ENCODE results near the gene TPCN2. TPM values are rescaled to one million over a fixed set of nuclear protein-coding genes. Genes with fewer than 3 reads are reported as not detected.

TPCN2 gene
- total and polyA plus RNA-seq, 4 donors: 1.5 to 27.9 (median 23.3) TPM

DNA sequence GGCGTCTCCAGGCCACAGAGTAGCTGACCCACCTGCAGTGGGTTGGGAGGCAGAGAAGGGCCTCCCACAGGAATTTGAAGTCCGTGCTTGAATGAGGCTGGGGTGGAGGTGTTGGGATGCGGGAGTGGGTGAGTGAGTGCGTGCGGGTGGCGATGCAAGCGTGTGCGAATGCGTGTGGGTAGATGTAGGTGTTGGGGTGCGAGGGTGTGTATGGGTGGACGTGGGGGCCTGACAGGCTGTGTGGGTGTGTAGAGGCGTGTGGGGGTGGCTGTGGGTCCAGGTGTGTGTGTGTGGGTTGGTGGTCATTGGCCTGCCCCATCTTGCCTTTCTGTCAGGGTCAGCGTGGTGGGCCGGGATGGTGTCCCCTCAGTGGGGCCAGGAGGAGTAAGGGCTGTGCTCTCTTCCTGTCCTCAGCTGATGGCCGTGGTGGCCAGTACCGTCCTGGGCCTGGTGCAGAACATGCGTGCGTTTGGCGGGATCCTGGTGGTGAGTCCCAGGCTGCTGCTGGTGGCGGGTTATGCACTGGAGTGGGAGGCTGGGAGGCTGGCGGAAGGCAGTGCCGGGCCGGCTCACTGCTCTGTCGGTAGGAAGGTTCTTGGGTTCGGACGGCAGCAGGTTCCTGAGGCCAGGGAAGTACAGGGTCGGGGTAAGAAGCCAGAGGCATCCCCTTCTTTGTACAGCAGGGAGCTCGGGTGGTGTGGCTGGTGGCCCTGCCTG is 35.0 kb downstream of the TPCN2 start:
- Histone ChIP-seq H3K36me3 (ENCODE audit: control insufficient read depth in 1 of 2, insufficient read depth in 2 of 2, low read length in 1 of 2) (peaks cover 0 to 2% of the 10 kb centered on the region in 2 donors), H3K27ac (ENCODE audit: low read depth in 1 of 2, low read length in 2 of 2) (no peak overlapping the region)

GRCh38 chr11:69084371-69084770 is 35.6 kb downstream of the TPCN2 start:
- H3K4me3 ChIP-seq (ENCODE audit: low read length in 2 of 2): no peak overlapping the region
- H3K27ac ChIP-seq (ENCODE audit: low read depth in 1 of 2, low read length in 2 of 2): no peak overlapping the region
- H3K36me3 ChIP-seq (ENCODE audit: control insufficient read depth in 1 of 2, insufficient read depth in 2 of 2, low read length in 1 of 2): peaks cover 0 to 2% of the 10 kb centered on the region in 2 donors
- no peak for DNase-seq
- H3K4me1 ChIP-seq (ENCODE audit: control insufficient read depth in 1 of 2, insufficient read depth in 2 of 2, low read length in 2 of 2): no peaks in the 10 kb centered on the region
- H3K27me3 ChIP-seq (ENCODE audit: control insufficient read depth in 1 of 2, insufficient read depth in 2 of 2, low read length in 1 of 2): no peaks in the 10 kb centered on the region
- ATAC-seq (ENCODE audit: low FRiP score): no peak
- intact Hi-C loops (cut with DNase I): loop anchor here in 1 of 2 donors (10.0 kb wide), 1 partner anchor 180 kb away; the partner anchor contains the start of genes IGHMBP2 and MRPL21
- WGBS, 2 donors: 84 to 86% methylated on average over 15 of the region's 15 CpGs
- H3K9me3 ChIP-seq (ENCODE audit: control insufficient read depth, low read length): no peaks in the 10 kb centered on the region

More for the DNA sequence above, 35.0 kb downstream of the TPCN2 start:
- Histone ChIP-seq H3K4me3 (ENCODE audit: low read length in 2 of 2) (no peak overlapping the region), H3K27me3 (ENCODE audit: control insufficient read depth in 1 of 2, insufficient read depth in 2 of 2, low read length in 1 of 2) (no peaks in the 10 kb centered on the region), H3K4me1 (ENCODE audit: control insufficient read depth in 1 of 2, insufficient read depth in 2 of 2, low read length in 2 of 2) (no peaks in the 10 kb centered on the region), H3K9me3 (ENCODE audit: control insufficient read depth, low read length) (no peaks in the 10 kb centered on the region)
- no peak for DNase-seq
- intact Hi-C loops (cut with DNase I): loop anchor here in 1 of 2 donors (10.0 kb wide), 1 partner anchor 179 kb away; the partner anchor contains the start of genes IGHMBP2 and MRPL21
- 85 to 90% methylated on average over 28 of the region's 28 CpGs for WGBS, 2 donors
- no peak for ATAC-seq (ENCODE audit: low FRiP score)

GRCh38 chr11:69085490-69086095 is 36.9 kb downstream of the TPCN2 start:
- WGBS, 2 donors: 88 to 89% methylated on average over 25 to 27 of the region's 27 CpGs
- no peak for ATAC-seq (ENCODE audit: low FRiP score)
- no peak overlapping the region for H3K4me3 ChIP-seq (ENCODE audit: low read length in 2 of 2)
- H3K27me3 ChIP-seq (ENCODE audit: control insufficient read depth in 1 of 2, insufficient read depth in 2 of 2, low read length in 1 of 2): no peaks in the 10 kb centered on the region
- intact Hi-C loops (cut with DNase I): loop anchor here in 1 of 2 donors (10.0 kb wide), 1 partner anchor 181 kb away; the partner anchor contains the start of genes IGHMBP2 and MRPL21
- H3K27ac ChIP-seq (ENCODE audit: low read depth in 1 of 2, low read length in 2 of 2): no peak overlapping the region
- no peaks in the 10 kb centered on the region for H3K9me3 ChIP-seq (ENCODE audit: control insufficient read depth, low read length)
- no peaks in the 10 kb centered on the region for H3K4me1 ChIP-seq (ENCODE audit: control insufficient read depth in 1 of 2, insufficient read depth in 2 of 2, low read length in 2 of 2)
- H3K36me3 ChIP-seq (ENCODE audit: control insufficient read depth in 1 of 2, insufficient read depth in 2 of 2, low read length in 1 of 2): peaks cover 0 to 2% of the 10 kb centered on the region in 2 donors
- DNase-seq: no peak

GRCh38 chr11:69086152-69087132 is 37.7 kb downstream of the TPCN2 start:
- no peak overlapping the region for H3K4me3 ChIP-seq (ENCODE audit: low read length in 2 of 2)
- H3K4me1 ChIP-seq (ENCODE audit: control insufficient read depth in 1 of 2, insufficient read depth in 2 of 2, low read length in 2 of 2): no peaks in the 10 kb centered on the region
- intact Hi-C loops (cut with DNase I): loop anchor here in 1 of 2 donors (10.0 kb wide), 1 partner anchor 182 kb away; the partner anchor contains the start of genes IGHMBP2 and MRPL21
- H3K36me3 ChIP-seq (ENCODE audit: control insufficient read depth in 1 of 2, insufficient read depth in 2 of 2, low read length in 1 of 2): peaks cover 0 to 2% of the 10 kb centered on the region in 2 donors
- H3K27ac ChIP-seq (ENCODE audit: low read depth in 1 of 2, low read length in 2 of 2): no peak overlapping the region
- no peaks in the 10 kb centered on the region for H3K27me3 ChIP-seq (ENCODE audit: control insufficient read depth in 1 of 2, insufficient read depth in 2 of 2, low read length in 1 of 2)
- H3K9me3 ChIP-seq (ENCODE audit: control insufficient read depth, low read length): no peaks in the 10 kb centered on the region
- no peak for DNase-seq
- ATAC-seq (ENCODE audit: low FRiP score): peak; percentile 26
- 73 to 75% methylated on average over 28 of the region's 28 CpGs for WGBS, 2 donors

DNA sequence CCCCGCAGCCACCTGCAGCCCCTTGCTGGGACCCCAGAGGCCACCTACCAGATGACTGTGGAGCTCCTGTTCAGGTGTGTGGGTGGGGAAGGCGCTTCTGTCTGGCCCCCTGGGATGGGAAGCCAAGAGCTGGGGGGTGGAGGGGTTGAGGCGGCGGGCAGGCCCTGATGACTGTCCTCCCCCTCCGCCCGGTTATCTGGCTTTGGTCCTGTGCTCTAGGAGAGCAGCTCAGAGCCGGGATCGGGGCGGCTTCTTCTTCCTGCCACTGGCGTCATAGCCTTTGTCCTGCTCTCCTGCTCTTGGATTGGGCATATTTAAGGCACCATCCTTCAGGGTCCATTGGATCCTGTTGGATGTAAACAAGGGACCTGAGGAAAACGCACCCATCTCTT is 38.4 kb downstream of the TPCN2 start:
- intact Hi-C loops (cut with DNase I): loop anchor here in 1 of 2 donors (10.0 kb wide), 1 partner anchor 182 kb away; the partner anchor contains the start of genes IGHMBP2 and MRPL21
- Histone ChIP-seq H3K27ac (ENCODE audit: low read depth in 1 of 2, low read length in 2 of 2) (no peak overlapping the region), H3K9me3 (ENCODE audit: control insufficient read depth, low read length) (no peaks in the 10 kb centered on the region), H3K36me3 (ENCODE audit: control insufficient read depth in 1 of 2, insufficient read depth in 2 of 2, low read length in 1 of 2) (peaks cover 0 to 2% of the 10 kb centered on the region in 2 donors), H3K27me3 (ENCODE audit: control insufficient read depth in 1 of 2, insufficient read depth in 2 of 2, low read length in 1 of 2) (no peaks in the 10 kb centered on the region), H3K4me3 (ENCODE audit: low read length in 2 of 2) (no peak overlapping the region), H3K4me1 (ENCODE audit: control insufficient read depth in 1 of 2, insufficient read depth in 2 of 2, low read length in 2 of 2) (no peaks in the 10 kb centered on the region)
- WGBS, 2 donors: 85 to 89% methylated on average over 11 of the region's 11 CpGs
- no peak for DNase-seq
- ATAC-seq (ENCODE audit: low FRiP score): no peak

DNA sequence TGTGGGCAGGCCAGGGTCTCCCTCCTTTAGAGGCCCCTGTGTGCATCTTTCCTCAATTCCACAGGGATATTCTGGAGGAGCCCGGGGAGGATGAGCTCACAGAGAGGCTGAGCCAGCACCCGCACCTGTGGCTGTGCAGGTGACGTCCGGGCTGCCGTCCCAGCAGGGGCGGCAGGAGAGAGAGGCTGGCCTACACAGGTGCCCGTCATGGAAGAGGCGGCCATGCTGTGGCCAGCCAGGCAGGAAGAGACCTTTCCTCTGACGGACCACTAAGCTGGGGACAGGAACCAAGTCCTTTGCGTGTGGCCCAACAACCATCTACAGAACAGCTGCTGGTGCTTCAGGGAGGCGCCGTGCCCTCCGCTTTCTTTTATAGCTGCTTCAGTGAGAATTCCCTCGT is 39.1 kb downstream of the TPCN2 start:
- H3K36me3 ChIP-seq (ENCODE audit: control insufficient read depth in 1 of 2, insufficient read depth in 2 of 2, low read length in 1 of 2): peaks cover 0 to 2% of the 10 kb centered on the region in 2 donors
- no peaks in the 10 kb centered on the region for H3K4me1 ChIP-seq (ENCODE audit: control insufficient read depth in 1 of 2, insufficient read depth in 2 of 2, low read length in 2 of 2)
- ATAC-seq (ENCODE audit: low FRiP score) (no peak), DNase-seq (no peak)
- no peaks in the 10 kb centered on the region for H3K27me3 ChIP-seq (ENCODE audit: control insufficient read depth in 1 of 2, insufficient read depth in 2 of 2, low read length in 1 of 2)
- no peak overlapping the region for H3K4me3 ChIP-seq (ENCODE audit: low read length in 2 of 2)
- intact Hi-C loops (cut with DNase I): loop anchor here in 1 of 2 donors (10.0 kb wide), 1 partner anchor 183 kb away; the partner anchor contains the start of genes IGHMBP2 and MRPL21
- H3K27ac ChIP-seq (ENCODE audit: low read depth in 1 of 2, low read length in 2 of 2): no peak overlapping the region
- H3K9me3 ChIP-seq (ENCODE audit: control insufficient read depth, low read length): no peaks in the 10 kb centered on the region
- 84% methylated on average over 14 of the region's 14 CpGs for WGBS, 2 donors

DNA sequence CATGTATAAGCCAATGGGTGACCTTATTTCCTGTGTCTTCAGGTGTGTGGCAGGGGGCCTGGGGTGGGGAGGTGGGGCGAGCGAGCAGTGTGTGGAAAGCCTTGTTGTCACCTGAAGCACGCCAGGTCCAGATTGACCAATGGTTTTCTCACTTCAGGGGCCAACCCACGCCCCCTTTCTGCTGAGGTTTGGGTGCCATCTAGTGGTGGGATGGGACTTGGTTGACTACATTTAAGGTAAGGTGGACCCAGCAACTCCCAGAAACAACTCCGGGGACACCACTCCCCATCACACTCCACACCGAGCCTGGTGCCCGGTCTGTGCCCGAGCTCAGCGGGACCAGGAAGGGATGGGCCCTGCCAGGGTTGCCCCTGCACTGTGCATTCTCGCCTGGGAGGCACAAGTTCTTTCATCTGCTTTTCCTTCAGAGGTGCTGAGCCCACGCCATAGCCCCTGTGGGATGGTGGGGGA is 40.0 kb downstream of the TPCN2 start:
- ATAC-seq (ENCODE audit: low FRiP score): peak; percentile 73
- Histone ChIP-seq H3K4me3 (ENCODE audit: low read length in 2 of 2) (no peak overlapping the region), H3K4me1 (ENCODE audit: control insufficient read depth in 1 of 2, insufficient read depth in 2 of 2, low read length in 2 of 2) (no peaks in the 10 kb centered on the region), H3K9me3 (ENCODE audit: control insufficient read depth, low read length) (no peaks in the 10 kb centered on the region), H3K27me3 (ENCODE audit: control insufficient read depth in 1 of 2, insufficient read depth in 2 of 2, low read length in 1 of 2) (no peaks in the 10 kb centered on the region), H3K27ac (ENCODE audit: low read depth in 1 of 2, low read length in 2 of 2) (no peak overlapping the region), H3K36me3 (ENCODE audit: control insufficient read depth in 1 of 2, insufficient read depth in 2 of 2, low read length in 1 of 2) (no peaks in the 10 kb centered on the region)
- DNase-seq: peak in 1 of 2 donors; percentile 73
- intact Hi-C loops (cut with DNase I): loop anchor here in 1 of 2 donors (10.0 kb wide), 1 partner anchor 184 kb away; the partner anchor contains the start of genes IGHMBP2 and MRPL21
- WGBS, 2 donors: 22 to 24% methylated on average over 11 of the region's 11 CpGs

- Histone ChIP-seq H3K27me3 (ENCODE audit: control insufficient read depth in 1 of 2, insufficient read depth in 2 of 2, low read length in 1 of 2) (no peaks in the 10 kb centered on the region), H3K27ac (ENCODE audit: low read depth in 1 of 2, low read length in 2 of 2) (no peak overlapping the region), H3K4me3 (ENCODE audit: low read length in 2 of 2) (no peak overlapping the region), H3K9me3 (ENCODE audit: control insufficient read depth, low read length) (no peaks in the 10 kb centered on the region), H3K4me1 (ENCODE audit: control insufficient read depth in 1 of 2, insufficient read depth in 2 of 2, low read length in 2 of 2) (no peaks in the 10 kb centered on the region), H3K36me3 (ENCODE audit: control insufficient read depth in 1 of 2, insufficient read depth in 2 of 2, low read length in 1 of 2) (no peaks in the 10 kb centered on the region)
- WGBS, 2 donors: 51 to 57% methylated on average over 15 of the region's 15 CpGs
- intact Hi-C loops (cut with DNase I): loop anchor here in 1 of 2 donors (10.0 kb wide), 1 partner anchor 184 kb away; the partner anchor contains the start of genes IGHMBP2 and MRPL21
- ATAC-seq (ENCODE audit: low FRiP score): no peak
- DNase-seq: no peak
Measured at GRCh38 chr11:69089258-69089657, 40.5 kb downstream of the TPCN2 start.

All from aorta (tissue), 5 donors.